Cardiac fibroblast (primary cell): ENCODE data around the gene RASSF9.
A peak's percentile ranks its signal among the peaks of the same experiment; 100 is the strongest.

Source experiments
- DNase-seq, 2 donors: peaks; one replicate each; pipeline versions ENCODE4 v3.0.0 to v3.0.0-alpha.2; 2010; ENCODE audit warnings: low read depth in 2 of 2
- H3K4me3 ChIP-seq, 2 donors: replicated peaks in 1 of 2; 1 replicate in 1 of 2; 2 replicates in 1 of 2; pipeline ENCODE4 v1.5.1; 2011; ENCODE audit warnings: low read depth in 2 of 2, low read length in 2 of 2, mild to moderate bottlenecking in 2 of 2, moderate library complexity in 1 of 2
- TF ChIP-seq, protein P1 (sequence below): IDR thresholded peaks from one replicate; pipeline ENCODE4 v1.5.1; 2011; ENCODE audit warnings: low read depth, mild to moderate bottlenecking, low read length, inconsistent platforms

Gene RASSF9

DNA sequence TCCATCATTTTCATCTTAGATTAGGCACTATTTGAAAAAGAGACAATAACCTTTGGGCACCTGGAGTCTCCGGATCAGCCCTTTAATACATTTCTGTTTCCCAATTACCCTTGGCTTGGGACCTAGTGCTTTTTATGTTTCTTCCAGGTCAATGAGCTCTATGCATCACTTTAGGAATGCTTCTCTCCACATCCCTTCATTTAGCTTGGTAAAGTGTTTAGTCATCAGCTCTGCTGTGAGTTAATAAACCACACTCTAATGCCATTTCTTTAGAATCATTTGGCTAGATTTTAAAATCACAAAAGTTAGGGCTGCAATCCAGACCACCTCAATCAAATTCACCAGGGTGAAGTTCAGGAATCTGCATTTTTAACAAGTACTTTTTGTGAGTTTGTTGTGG, 41.7 kb downstream of the RASSF9 start:
- TF ChIP-seq, protein P1, sequence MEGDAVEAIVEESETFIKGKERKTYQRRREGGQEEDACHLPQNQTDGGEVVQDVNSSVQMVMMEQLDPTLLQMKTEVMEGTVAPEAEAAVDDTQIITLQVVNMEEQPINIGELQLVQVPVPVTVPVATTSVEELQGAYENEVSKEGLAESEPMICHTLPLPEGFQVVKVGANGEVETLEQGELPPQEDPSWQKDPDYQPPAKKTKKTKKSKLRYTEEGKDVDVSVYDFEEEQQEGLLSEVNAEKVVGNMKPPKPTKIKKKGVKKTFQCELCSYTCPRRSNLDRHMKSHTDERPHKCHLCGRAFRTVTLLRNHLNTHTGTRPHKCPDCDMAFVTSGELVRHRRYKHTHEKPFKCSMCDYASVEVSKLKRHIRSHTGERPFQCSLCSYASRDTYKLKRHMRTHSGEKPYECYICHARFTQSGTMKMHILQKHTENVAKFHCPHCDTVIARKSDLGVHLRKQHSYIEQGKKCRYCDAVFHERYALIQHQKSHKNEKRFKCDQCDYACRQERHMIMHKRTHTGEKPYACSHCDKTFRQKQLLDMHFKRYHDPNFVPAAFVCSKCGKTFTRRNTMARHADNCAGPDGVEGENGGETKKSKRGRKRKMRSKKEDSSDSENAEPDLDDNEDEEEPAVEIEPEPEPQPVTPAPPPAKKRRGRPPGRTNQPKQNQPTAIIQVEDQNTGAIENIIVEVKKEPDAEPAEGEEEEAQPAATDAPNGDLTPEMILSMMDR, result no peak
- no peak overlapping the region for H3K4me3 ChIP-seq
- DNase-seq, result peak in 1 of 2 donors; percentile 11

DNA sequence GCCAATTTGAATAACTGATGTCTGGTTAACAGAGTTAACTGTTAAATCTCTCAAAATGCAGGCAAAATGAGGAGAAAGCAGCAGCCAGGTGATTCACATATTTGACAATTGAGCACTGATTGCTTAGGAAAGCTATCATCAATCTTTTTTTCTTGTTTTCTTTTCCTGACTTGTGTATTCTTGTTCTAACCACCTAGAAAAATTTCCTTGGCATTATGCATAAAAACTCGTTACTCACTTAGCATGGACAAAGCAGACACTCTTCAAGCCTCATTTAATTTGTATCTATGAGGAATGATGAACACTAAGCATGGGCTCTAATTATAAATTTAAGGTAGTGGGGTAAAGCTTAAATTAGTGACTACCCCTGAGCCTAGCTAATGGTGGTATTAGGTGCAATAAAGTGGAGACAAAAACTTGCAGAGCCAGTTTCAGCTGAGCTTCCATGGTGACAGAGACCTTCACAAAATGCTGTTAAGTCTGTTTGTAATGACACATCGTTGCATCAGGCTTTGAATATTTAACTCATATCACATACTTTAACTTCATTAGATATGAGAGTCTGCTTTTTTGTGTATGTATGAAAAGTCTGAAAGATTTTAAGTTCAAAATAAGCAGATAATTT, 52.0 kb downstream of the RASSF9 start:
- DNase-seq, result no peak
- no peak overlapping the region for H3K4me3 ChIP-seq
- TF ChIP-seq, protein P1, result no peak

DNA sequence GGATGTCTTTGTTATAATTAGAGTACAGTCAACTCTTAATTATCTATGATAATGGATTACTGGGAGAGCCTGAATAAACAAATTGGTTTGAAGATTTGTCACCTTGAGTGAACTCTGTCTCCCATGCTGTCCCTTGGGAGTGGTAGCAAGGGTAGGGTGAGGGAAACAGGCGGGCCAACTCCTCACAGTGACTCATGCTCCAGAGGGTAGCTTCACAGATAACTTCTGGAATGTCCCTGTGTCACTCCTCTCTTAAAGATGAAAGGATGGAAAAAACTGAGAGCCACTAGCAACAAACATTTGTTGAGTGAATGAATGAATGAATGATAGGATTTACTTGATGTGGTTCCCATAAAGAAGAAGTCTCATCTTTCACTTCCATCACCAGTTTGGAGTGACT, 53.5 kb downstream of the RASSF9 start:
- no peak overlapping the region for H3K4me3 ChIP-seq
- TF ChIP-seq, protein P1, result no peak
- no peak for DNase-seq

DNA sequence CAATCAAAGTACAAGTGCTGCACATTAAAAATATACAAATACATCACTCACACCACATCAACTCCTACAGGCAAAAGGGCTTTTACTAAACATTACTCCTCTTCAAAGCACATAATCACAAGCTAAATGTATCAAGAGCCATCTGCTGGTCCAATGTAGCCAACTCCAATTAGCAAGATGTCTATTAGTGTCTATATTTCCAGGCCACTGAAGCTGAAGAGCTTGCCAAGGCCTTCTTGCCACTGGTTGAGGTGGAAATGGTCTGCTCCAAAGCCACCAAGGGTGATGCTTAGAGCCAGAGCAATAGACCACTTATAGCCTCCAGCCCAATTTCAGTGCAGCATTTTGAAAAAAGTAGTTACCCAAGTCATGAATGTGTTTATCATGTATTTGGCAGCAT, 54.4 kb downstream of the RASSF9 start:
- H3K4me3 ChIP-seq, result no peak overlapping the region
- TF ChIP-seq, protein P1, result no peak
- no peak for DNase-seq

DNA sequence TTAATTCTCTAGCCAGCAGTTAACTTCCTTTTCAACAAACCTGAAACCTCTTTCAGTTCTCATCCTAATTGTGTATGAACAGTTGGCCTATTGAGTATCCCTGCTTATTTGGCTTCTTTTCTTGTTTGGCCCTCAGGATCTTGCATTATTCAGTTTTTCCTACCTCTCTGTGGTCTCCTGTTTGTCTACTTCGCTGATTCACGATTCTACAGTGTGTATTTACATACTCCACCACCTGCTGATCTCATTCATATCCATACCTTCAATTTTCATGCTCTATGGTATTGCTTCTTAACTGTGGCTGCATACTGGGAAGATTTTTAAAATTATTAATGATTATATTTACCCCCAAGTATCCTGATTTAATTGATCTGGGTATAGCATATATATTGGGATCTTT, 56.4 kb downstream of the RASSF9 start:
- no peak for DNase-seq
- H3K4me3 ChIP-seq, result no peak overlapping the region
- TF ChIP-seq, protein P1, result no peak

DNA sequence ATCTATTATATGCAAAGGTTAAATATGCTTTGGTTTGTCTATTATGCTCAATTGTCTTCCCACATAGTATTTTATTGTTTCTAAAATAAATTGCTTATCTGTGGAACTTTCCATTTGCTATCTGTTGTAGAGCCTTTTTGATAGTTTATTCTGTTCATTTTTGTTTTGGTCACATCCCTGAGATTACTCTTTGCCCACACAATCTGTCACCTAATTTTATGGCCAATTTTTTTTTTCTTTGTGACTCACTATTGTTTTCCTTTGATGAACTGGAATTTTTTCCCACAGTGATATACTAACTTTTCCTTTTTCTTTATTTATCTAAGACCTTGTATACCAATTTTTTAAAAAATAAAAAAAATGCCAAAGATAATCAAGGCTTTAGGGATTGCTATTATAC, 61.1 kb downstream of the RASSF9 start:
- no peak overlapping the region for H3K4me3 ChIP-seq
- DNase-seq, result no peak
- TF ChIP-seq, protein P1, result no peak

DNA sequence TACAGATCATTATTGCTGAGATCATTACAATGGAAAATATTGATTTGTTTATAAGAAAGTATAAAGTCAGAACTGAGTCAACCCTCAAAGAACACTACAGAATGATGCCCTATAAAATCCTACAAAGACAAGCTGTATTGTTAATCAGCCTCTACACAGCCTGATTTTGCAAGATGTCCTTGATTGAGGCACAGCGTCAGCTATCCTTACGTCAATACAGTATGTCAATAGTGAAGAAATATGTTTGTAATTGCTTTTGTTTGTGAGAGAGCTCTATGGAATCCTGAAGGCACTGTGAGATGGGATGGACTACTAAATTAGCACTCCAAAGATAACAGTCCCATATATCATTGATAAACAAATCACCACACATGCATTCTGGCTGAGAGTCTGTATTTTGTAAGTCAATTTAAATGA, 70.7 kb downstream of the RASSF9 start:
- peak in 1 of 2 donors; percentile 2 for DNase-seq
- TF ChIP-seq, protein P1, result no peak
- H3K4me3 ChIP-seq, result no peak overlapping the region
